Activated effector memory CD4-positive, alpha-beta T cell treated with Interleukin-2 at 50 U/mL for 16 hours (primary cell): ENCODE results near the gene PRM1.

Source experiments
- DNase-seq: peaks from one replicate; pipeline ENCODE4 v3.0.0-alpha.2; 2020

The PRM1 gene

GRCh38 chr16:11270602-11271162, 10.4 kb downstream of the PRM1 start:
- no peak for DNase-seq

- no peak for DNase-seq
These were observed 12.2 kb downstream of the PRM1 start, which contains the start of gene TNP2 for GRCh38 chr16:11268921-11269375. TSS of gene TNP2 (minus strand) at chr16:11269325. CDS start at chr16:11269262, 63 bp downstream.

- DNase-seq = no peak
These were observed 16.0 kb downstream of the PRM1 start for GRCh38 chr16:11265124-11265523.

- DNase-seq = no peak
These were observed 16.8 kb downstream of the PRM1 start for GRCh38 chr16:11264155-11264832.

GRCh38 chr16:11263737-11264136, 17.4 kb downstream of the PRM1 start:
- peak; percentile 22 for DNase-seq

GRCh38 chr16:11262915-11263314, 18.2 kb downstream of the PRM1 start:
- no peak for DNase-seq

- DNase-seq = no peak
These were observed 20.5 kb downstream of the PRM1 start for GRCh38 chr16:11260596-11260966.

GRCh38 chr16:11259655-11260595, 21.2 kb downstream of the PRM1 start:
- DNase-seq = no peak

- DNase-seq = no peak
These were observed 22.3 kb downstream of the PRM1 start for GRCh38 chr16:11258553-11259492.

- peak; percentile 46 for DNase-seq
These were observed 23.8 kb downstream of the PRM1 start for GRCh38 chr16:11257131-11257938.

GRCh38 chr16:11256661-11257130, 24.4 kb downstream of the PRM1 start:
- DNase-seq = peak; percentile 23

- peak; percentile 84 for DNase-seq
These were observed 25.1 kb downstream of the PRM1 start, which contains the start of gene SOCS1 for GRCh38 chr16:11255737-11256660. TSS of gene SOCS1 (minus strand) at chr16:11256204. CDS start at chr16:11255478, 726 bp downstream.

- peak; percentile 61 for DNase-seq
These were observed 26.0 kb downstream of the PRM1 start for GRCh38 chr16:11254913-11255736.

- DNase-seq = no peak
These were observed 26.9 kb downstream of the PRM1 start for GRCh38 chr16:11253995-11254912.

GRCh38 chr16:11253009-11253994, 27.8 kb downstream of the PRM1 start:
- DNase-seq = peak; percentile 25

GRCh38 chr16:11252482-11252931, 28.6 kb downstream of the PRM1 start:
- no peak for DNase-seq
